Fibroblast of the aortic adventitia (primary cell): ENCODE results near the gene NPAS2. TPM values are rescaled to one million over a fixed set of nuclear protein-coding genes. Genes with fewer than 3 reads are reported as not detected.

Experiments used
- DNase-seq: peaks from one replicate; pipeline ENCODE4 v3.0.0-alpha.2; 2010; ENCODE audit warnings: low read depth
- H3K4me3 ChIP-seq: 2 replicates; pipeline ENCODE4 v1.5.1; 2011; ENCODE audit warnings: low read depth, mild to moderate bottlenecking, control low read depth, low read length, moderate library complexity
- CTCF ChIP-seq: IDR thresholded peaks from 2 replicates; pipeline ENCODE4 v1.5.1; 2011; ENCODE audit warnings: mild to moderate bottlenecking, low read length, control low read depth, inconsistent platforms; ENCODE audit not compliant: insufficient read depth
- total RNA-seq: library from RNA; depleted of rRNA; stranded (reverse); fragments of >200 nt; gene quantifications from 2 replicates; pipeline ENCODE4 v1.2.3, GENCODE V29; 2012; ENCODE audit warnings: low replicate concordance

Gene NPAS2
- total RNA-seq, 1 donor = 24.3 TPM

GRCh38 chr2:100978582-100979191 lies 158.7 kb downstream of the NPAS2 start:
- no peak overlapping the region for H3K4me3 ChIP-seq
- no peak for TF ChIP-seq CTCF
- DNase-seq = peak; percentile 54

- TF ChIP-seq CTCF = no peak
- no peak overlapping the region for H3K4me3 ChIP-seq
- no peak for DNase-seq
These were observed 160.1 kb downstream of the NPAS2 start for GRCh38 chr2:100980046-100980445.

- no peak overlapping the region for H3K4me3 ChIP-seq
- no peak for DNase-seq
- TF ChIP-seq CTCF = no peak
These were observed 161.1 kb downstream of the NPAS2 start for GRCh38 chr2:100981011-100981410.

GRCh38 chr2:100982431-100982861 lies 162.5 kb downstream of the NPAS2 start:
- TF ChIP-seq CTCF = no peak
- no peak for DNase-seq
- no peak overlapping the region for H3K4me3 ChIP-seq

GRCh38 chr2:100983201-100983600 lies 163.3 kb downstream of the NPAS2 start:
- H3K4me3 ChIP-seq = no peak overlapping the region
- TF ChIP-seq CTCF = no peak
- no peak for DNase-seq

GRCh38 chr2:100983684-100984310 lies 163.9 kb downstream of the NPAS2 start:
- TF ChIP-seq CTCF = no peak
- DNase-seq = peak; percentile 27
- H3K4me3 ChIP-seq = no peak overlapping the region

- DNase-seq = peak; percentile 77
- no peak overlapping the region for H3K4me3 ChIP-seq
- peak; percentile 89 for TF ChIP-seq CTCF
These were observed 165.0 kb downstream of the NPAS2 start for GRCh38 chr2:100984892-100985307.
